GM21526 (cell line): ENCODE results near the gene FOXK2.
"Not testable (repeated sequence)": the region's sequence is repeated elsewhere in the genome, so short reads cannot be mapped to it uniquely, and the experiment has no call there.

Source experiments
- ATAC-seq: cut with Tn5 transposase; IDR thresholded peaks from one replicate; pipeline ENCODE4 v1.9.1; 2021; ENCODE audit warnings: moderate library complexity; ENCODE audit not compliant: unreplicated experiment, low FRiP score

The FOXK2 gene

GRCh38 chr17:82528484-82529265, 9.1 kb downstream of the FOXK2 start:
- ATAC-seq: no peak

- no peak for ATAC-seq
Observed at GRCh38 chr17:82529914-82530300, 10.4 kb downstream of the FOXK2 start.

DNA sequence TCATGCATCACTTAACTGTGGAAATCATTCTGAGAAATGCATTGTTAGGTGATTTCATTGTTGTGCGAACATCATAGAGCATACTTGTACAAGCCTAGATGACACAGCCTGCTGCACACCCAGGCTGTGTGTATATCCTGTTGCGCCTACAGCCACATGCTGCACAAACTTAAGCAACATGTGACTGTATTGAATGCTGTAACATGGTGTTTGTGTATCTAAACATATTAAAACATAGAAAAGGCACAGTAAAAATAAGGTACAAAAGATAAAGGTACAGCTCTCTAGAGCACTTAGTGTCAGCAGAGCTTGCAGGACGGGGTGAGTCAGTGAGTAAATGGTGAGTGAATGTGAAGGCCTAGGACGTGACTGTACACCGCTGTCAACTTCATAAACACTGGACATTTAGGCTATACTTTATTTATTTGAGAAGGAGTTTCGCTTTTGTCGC, 11.9 kb downstream of the FOXK2 start:
- no peak for ATAC-seq

GRCh38 chr17:82534401-82534812, 14.9 kb downstream of the FOXK2 start:
- no peak for ATAC-seq

- ATAC-seq: no peak
Observed at GRCh38 chr17:82536512-82537201, 17.1 kb downstream of the FOXK2 start.

- not testable (repeated sequence) for ATAC-seq
Observed at GRCh38 chr17:82537228-82537627, 17.7 kb downstream of the FOXK2 start.

DNA sequence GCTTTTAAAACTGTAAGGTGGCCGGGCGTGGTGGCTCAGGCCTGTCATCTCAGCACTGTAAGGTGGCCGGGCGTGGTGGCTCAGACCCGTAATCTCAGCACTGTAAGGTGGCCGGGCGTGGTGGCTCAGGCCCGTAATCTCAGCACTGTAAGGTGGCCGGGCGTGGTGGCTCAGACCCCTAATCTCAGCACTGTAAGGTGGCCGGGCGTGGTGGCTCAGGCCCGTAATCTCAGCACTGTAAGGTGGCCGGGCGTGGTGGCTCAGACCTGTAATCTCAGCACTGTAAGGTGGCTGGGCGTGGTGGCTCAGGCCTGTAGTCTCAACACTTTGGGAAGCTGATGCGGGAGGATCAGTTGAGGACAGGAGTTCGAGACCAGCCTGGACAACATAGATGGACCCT, 19.5 kb downstream of the FOXK2 start:
- ATAC-seq: not testable (repeated sequence)

- ATAC-seq: no peak
Observed at GRCh38 chr17:82542439-82542838, 22.9 kb downstream of the FOXK2 start.

DNA sequence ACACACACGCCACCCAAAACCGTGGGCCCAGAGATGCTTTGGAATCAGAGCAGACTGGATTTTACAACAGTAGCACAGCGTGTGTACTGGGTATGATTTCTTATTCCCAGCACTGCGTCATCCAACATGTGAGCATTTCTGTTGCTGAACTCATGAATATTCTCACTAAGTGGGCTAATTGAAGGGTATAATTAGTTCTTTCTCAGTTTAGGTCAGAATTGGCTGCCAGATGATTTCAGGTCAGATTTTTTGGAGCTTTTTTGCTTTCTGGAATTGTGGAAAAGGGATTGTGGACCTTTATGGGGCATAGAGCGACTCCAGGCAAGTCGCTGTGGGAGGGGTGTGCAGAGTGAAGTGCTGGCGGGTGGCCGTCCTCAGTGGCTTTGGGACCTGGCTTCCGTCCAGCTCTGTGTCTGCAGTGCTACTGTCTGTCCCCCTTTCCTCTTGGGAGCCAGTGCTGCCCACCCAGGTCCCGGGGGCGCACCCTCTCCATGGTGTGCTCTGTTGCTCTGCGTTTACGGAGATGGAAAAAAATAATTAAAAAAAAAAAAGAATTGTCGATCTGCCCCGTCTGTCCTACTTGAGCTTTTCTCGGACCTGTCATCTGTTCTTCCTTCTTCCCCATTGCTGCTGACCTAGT, 25.0 kb downstream of the FOXK2 start:
- no peak for ATAC-seq

- no peak for ATAC-seq
Observed at GRCh38 chr17:82545071-82545462, 25.5 kb downstream of the FOXK2 start.

- ATAC-seq: no peak
Observed at GRCh38 chr17:82547981-82548380, 28.4 kb downstream of the FOXK2 start.

DNA sequence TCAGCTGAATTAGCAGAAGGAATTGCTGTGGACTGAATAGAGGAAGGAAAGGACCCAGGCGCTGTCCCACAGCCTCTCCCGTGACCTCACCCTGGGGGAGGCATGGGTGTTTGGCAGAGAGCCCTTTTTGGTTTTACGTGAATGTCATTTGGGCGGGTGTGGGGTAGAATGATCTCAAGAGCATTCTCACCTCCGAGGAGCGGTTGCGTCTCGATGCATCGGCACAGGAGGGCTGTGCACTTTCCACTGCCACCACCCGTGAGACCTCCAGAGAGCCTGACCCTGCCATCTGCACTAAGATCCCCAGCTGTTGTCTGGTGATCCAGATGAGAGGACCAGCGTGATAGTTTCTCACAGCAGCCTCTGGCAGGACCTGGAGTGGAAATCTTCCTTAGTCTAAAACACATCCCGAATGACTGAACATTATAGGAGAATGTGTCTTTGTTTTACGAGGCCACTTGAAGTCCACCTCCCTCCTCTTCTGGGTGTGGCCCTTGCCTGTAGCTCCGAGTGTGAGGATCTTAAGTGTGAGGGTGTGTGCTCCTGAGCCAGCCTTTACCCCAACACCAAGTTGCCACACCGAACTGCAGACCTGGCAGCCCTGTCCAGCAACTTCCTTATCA, 29.3 kb downstream of the FOXK2 start:
- ATAC-seq: no peak

- ATAC-seq: peak; percentile 54
Observed at GRCh38 chr17:82551779-82552457, 32.4 kb downstream of the FOXK2 start.

DNA sequence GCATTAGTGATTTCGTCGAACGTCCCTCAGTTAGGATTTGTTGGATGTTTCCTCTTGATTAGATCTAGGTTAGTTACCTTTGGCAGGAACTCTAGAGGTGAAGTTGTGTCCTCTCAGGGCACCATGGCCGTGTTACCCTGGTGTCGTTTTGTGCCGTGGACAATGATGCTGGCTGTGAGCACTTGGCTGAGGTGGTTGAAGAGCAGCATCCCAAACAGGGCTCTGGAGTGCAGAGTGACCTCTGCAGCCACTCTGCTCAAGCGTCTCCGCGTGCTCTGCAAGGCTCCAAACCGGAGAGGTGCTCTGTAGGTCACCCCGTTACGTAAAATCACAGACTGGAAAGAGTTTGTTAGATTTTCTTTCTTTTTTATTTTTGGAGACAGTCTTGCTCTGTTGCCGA, 33.0 kb downstream of the FOXK2 start:
- ATAC-seq: no peak

DNA sequence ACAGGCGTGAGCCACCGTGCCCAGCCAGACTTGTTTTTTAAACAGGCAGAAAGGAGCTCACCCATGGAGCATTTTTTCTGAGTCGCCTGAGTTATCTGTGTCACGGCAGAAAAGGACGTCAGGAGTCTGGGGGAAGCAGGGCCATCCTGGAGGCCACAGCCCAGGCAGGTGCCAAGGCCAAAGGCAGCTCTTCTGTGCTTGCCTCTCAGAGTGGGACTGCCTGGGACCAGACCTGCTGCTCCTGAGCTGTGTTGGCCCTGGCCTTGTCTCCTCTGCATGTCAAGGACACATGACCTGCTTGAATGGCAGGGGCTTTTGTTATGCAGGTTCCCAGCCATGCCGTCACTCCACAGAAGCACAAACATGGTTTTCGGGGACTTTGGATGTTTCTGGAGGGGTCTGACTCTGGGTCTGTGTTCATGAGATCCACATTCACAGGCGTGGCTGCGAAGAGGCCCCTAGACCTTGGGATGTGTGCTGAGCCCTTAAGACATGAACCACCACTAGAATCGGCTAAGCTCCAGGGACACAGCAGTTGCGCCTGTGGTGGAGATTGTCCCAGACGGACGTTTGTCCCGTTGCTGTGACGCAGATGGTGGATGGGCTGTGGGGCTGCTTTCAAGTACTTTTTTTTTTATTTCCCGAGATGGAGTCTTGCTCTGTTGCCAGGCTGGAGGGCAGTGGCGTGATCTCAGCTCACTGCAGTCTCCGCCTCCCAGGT, 33.8 kb downstream of the FOXK2 start:
- ATAC-seq: no peak

GRCh38 chr17:82557510-82557909, 38.0 kb downstream of the FOXK2 start:
- not testable (repeated sequence) for ATAC-seq

- no peak for ATAC-seq
Observed at GRCh38 chr17:82559566-82560251, 40.2 kb downstream of the FOXK2 start.

GRCh38 chr17:82560252-82560642, 40.7 kb downstream of the FOXK2 start:
- ATAC-seq: no peak

- ATAC-seq: no peak
Observed at GRCh38 chr17:82560802-82561428, 41.4 kb downstream of the FOXK2 start.
